SK-N-SH (cell line): ENCODE results near the gene ASXL2. TPM values are rescaled to one million over a fixed set of nuclear protein-coding genes. Genes with fewer than 3 reads are reported as not detected.

Experiments used
- CTCF ChIA-PET: fragments of 300-600, 350-600 bp; formaldehyde crosslinking; extraction: SDS; loops from one replicate; lab custom pipeline; 2021; lab: Yijun Ruan, JAX
- POLR2A ChIA-PET: fragments of 350-600 bp; sonication (Branson Sonifier 250); formaldehyde crosslinking; extraction: SDS; loops from one replicate; lab custom pipeline; 2020; ENCODE audit warnings: antibody characterized with exemption, inconsistent platforms; lab: Yijun Ruan, JAX
- DNase-seq: peaks from one replicate; pipeline ENCODE4 v3.0.0; 2012
- H2AFZ ChIP-seq: fragments of 200-600 bp; sonication (generic); 2 replicates; pipeline ENCODE4 v1.8.1; 2016; ENCODE audit warnings: antibody characterized with exemption, mild to moderate bottlenecking, low read depth
- H3F3A ChIP-seq: fragments of 200-600 bp; sonication (generic); replicated peaks from 2 replicates; pipeline ENCODE3; 2016; ENCODE audit warnings: antibody characterized with exemption, mild to moderate bottlenecking; ENCODE audit not compliant: insufficient read depth
- H3K27ac ChIP-seq, 2 experiments: fragments of 200-500 bp in 1 of 2; fragments of 200-600 bp in 1 of 2; sonication (Bioruptor generic) in 1 of 2; sonication (generic), shearing (Covaris generic) in 1 of 2; 2 replicates each; pipeline versions ENCODE4 v1.5.1 to v1.6.1; 2014 to 2016; ENCODE audit warnings: low read depth in 2 of 2, inconsistent platforms in 1 of 2, low read length in 1 of 2, mild to moderate bottlenecking in 1 of 2, mixed read lengths in 1 of 2
- H3K27me3 ChIP-seq: fragments of 200-600 bp; sonication (generic), shearing (Covaris generic); 2 replicates; pipeline ENCODE4 v1.6.1; 2016; ENCODE audit warnings: mixed run types; ENCODE audit not compliant: insufficient read depth
- H3K36me3 ChIP-seq, 2 experiments: fragments of 200-500 bp in 1 of 2; fragments of 200-600 bp in 1 of 2; sonication (Bioruptor generic) in 1 of 2; sonication (generic) in 1 of 2; replicated peaks in 1 of 2; 2 replicates each; pipeline versions ENCODE3 to v1.5.1; 2014 to 2016; ENCODE audit warnings: low read length in 1 of 2, mild to moderate bottlenecking in 1 of 2; ENCODE audit not compliant: insufficient read depth in 2 of 2, control insufficient read depth in 1 of 2
- H3K4me1 ChIP-seq, 2 experiments: fragments of 200-500 bp in 1 of 2; fragments of 200-600 bp in 1 of 2; sonication (Bioruptor generic) in 1 of 2; sonication (generic), shearing (Covaris generic) in 1 of 2; 2 replicates each; pipeline versions ENCODE4 v1.5.1 to v1.6.1; 2014 to 2016; ENCODE audit warnings: low read depth in 1 of 2, low read length in 1 of 2, mixed run types in 1 of 2; ENCODE audit not compliant: insufficient read depth in 2 of 2, control insufficient read depth in 1 of 2
- H3K4me2 ChIP-seq: fragments of 200-600 bp; sonication (generic), shearing (Covaris generic); 2 replicates; pipeline ENCODE4 v1.6.1; 2017; ENCODE audit warnings: mixed run types
- H3K4me3 ChIP-seq, 2 experiments: fragments of 200-500 bp in 1 of 2; fragments of 200-600 bp in 1 of 2; sonication (Bioruptor generic) in 1 of 2; sonication (generic), shearing (Covaris generic) in 1 of 2; 2 replicates each; pipeline versions ENCODE4 v1.5.1 to v1.8.1; 2014 to 2016; ENCODE audit warnings: low read depth in 2 of 2, inconsistent platforms in 1 of 2, low read length in 1 of 2, mild to moderate bottlenecking in 1 of 2, mixed read lengths in 1 of 2, moderate library complexity in 1 of 2
- H3K79me2 ChIP-seq: fragments of 200-600 bp; sonication (generic); 2 replicates; pipeline ENCODE4 v1.8.1; 2017; ENCODE audit warnings: mild to moderate bottlenecking; ENCODE audit not compliant: insufficient read depth
- H3K9ac ChIP-seq: fragments of 200-600 bp; sonication (generic); 2 replicates; pipeline ENCODE4 v1.6.1; 2017; ENCODE audit warnings: mixed run types
- H3K9me2 ChIP-seq: fragments of 200-600 bp; sonication (generic); 2 replicates; pipeline ENCODE4 v1.6.1; 2017; ENCODE audit warnings: mixed run types
- H3K9me3 ChIP-seq: fragments of 200-600 bp; sonication (generic); 2 replicates; pipeline ENCODE4 v1.6.1; 2017; ENCODE audit warnings: mixed run types, mild to moderate bottlenecking, moderate library complexity
- H4K20me1 ChIP-seq: fragments of 200-600 bp; sonication (generic); 2 replicates; pipeline ENCODE4 v1.6.1; 2017; ENCODE audit warnings: mild to moderate bottlenecking, mixed run types; ENCODE audit not compliant: insufficient read depth
- CHD2 ChIP-seq: fragments of 150-350 bp; IDR thresholded peaks from 2 replicates; pipeline ENCODE4 v1.6.1; 2018; ENCODE audit warnings: low read length; ENCODE audit not compliant: partially characterized antibody
- ELF1 ChIP-seq: IDR thresholded peaks from 2 replicates; pipeline ENCODE4 v1.4.0; 2012
- FOXJ3 ChIP-seq: sonication (generic); formaldehyde crosslinking; IDR thresholded peaks from 2 replicates; pipeline ENCODE4 v1.5.1; 2020; ENCODE audit warnings: mild to moderate bottlenecking, missing genetic modification reagents
- FOXM1 ChIP-seq: IDR thresholded peaks from 2 replicates; pipeline ENCODE4 v1.4.0; 2012; ENCODE audit warnings: low read depth, mild to moderate bottlenecking
- GABPA ChIP-seq: IDR thresholded peaks from 2 replicates; pipeline ENCODE4 v1.4.0; 2012; ENCODE audit warnings: low read depth, mild to moderate bottlenecking
- MEF2A ChIP-seq: IDR thresholded peaks from 2 replicates; pipeline ENCODE4 v1.4.0; 2012; ENCODE audit warnings: low read depth, borderline replicate concordance
- NFIC ChIP-seq: IDR thresholded peaks from 2 replicates; pipeline ENCODE4 v1.4.0; 2012; ENCODE audit warnings: borderline replicate concordance
- NRF1 ChIP-seq: IDR thresholded peaks from 2 replicates; pipeline ENCODE4 v1.6.1; 2012; ENCODE audit warnings: low read depth, mild to moderate bottlenecking, low read length
- RCOR1 ChIP-seq: fragments of 150-350 bp; IDR thresholded peaks from 2 replicates; pipeline ENCODE4 v1.6.1; 2017; ENCODE audit warnings: antibody characterized with exemption, low read length
- RFX5 ChIP-seq: IDR thresholded peaks from 2 replicates; pipeline ENCODE4 v1.6.1; 2012; ENCODE audit warnings: mild to moderate bottlenecking, improper control_type of control experiment, low read length
- RXRA ChIP-seq: IDR thresholded peaks from 2 replicates; pipeline ENCODE4 v1.4.0; 2012; ENCODE audit warnings: low read depth, mild to moderate bottlenecking, borderline replicate concordance
- SIN3A ChIP-seq: IDR thresholded peaks from 2 replicates; pipeline ENCODE4 v1.6.1; 2012; ENCODE audit warnings: low read depth, mild to moderate bottlenecking, low read length, moderate library complexity, borderline replicate concordance
- SMC3 ChIP-seq: IDR thresholded peaks from 2 replicates; pipeline ENCODE4 v1.6.1; 2012; ENCODE audit warnings: low read depth, low read length, improper control_type of control experiment
- TAF1 ChIP-seq: IDR thresholded peaks from 2 replicates; pipeline ENCODE4 v1.6.1; 2012; ENCODE audit warnings: low read depth, mild to moderate bottlenecking, low read length, moderate library complexity, borderline replicate concordance
- YY1 ChIP-seq: IDR thresholded peaks from 2 replicates; pipeline ENCODE4 v1.4.0; 2012; ENCODE audit warnings: low read depth, mild to moderate bottlenecking
- WGBS: methylation state at CpG from one replicate; pipeline ENCODE4 v1.1.6; 2017; ENCODE audit warnings: low lambda C conversion rate; 5-methylcytosine and 5-hydroxymethylcytosine counted together
- polyA plus RNA-seq, 3 experiments: library from polyadenylated mRNA; depleted of rRNA; stranded (reverse); fragments of >200 nt; gene quantifications; 2 replicates each; pipeline ENCODE4 v1.2.3, GENCODE V29; 2012
- TF ChIP-seq, protein P1 (sequence below): fragments of 150-350 bp; IDR thresholded peaks from 2 replicates; pipeline ENCODE4 v1.6.1; 2017; ENCODE audit warnings: antibody characterized with exemption, low read length, low read depth, borderline replicate concordance
- TF ChIP-seq, protein P2 (sequence below): IDR thresholded peaks from 2 replicates; pipeline ENCODE4; 2012
- TF ChIP-seq, protein P3 (sequence below): IDR thresholded peaks from 2 replicates; pipeline ENCODE4 v1.4.0; 2012; ENCODE audit warnings: low read depth, borderline replicate concordance
- TF ChIP-seq, protein P4 (sequence below): fragments of 150-350 bp; IDR thresholded peaks from 2 replicates; pipeline ENCODE4 v1.6.1; 2016; ENCODE audit warnings: mild to moderate bottlenecking, low read depth, low read length
- TF ChIP-seq, protein P5 (sequence below): IDR thresholded peaks from 2 replicates; pipeline ENCODE4 v1.6.1; 2012; ENCODE audit warnings: mild to moderate bottlenecking, low read depth, low read length, moderate library complexity

Gene ASXL2
- polyA plus RNA-seq (2012; rRNA removed), result 4.8 and 6.1 TPM in 2 replicates
- 5.6 and 5.8 TPM in 2 replicates for polyA plus RNA-seq (2012; cell fraction: cytosol; rRNA removed)
- polyA plus RNA-seq (2012; cell fraction: nucleus; rRNA removed), result 6.6 and 10.3 TPM in 2 replicates

DNA sequence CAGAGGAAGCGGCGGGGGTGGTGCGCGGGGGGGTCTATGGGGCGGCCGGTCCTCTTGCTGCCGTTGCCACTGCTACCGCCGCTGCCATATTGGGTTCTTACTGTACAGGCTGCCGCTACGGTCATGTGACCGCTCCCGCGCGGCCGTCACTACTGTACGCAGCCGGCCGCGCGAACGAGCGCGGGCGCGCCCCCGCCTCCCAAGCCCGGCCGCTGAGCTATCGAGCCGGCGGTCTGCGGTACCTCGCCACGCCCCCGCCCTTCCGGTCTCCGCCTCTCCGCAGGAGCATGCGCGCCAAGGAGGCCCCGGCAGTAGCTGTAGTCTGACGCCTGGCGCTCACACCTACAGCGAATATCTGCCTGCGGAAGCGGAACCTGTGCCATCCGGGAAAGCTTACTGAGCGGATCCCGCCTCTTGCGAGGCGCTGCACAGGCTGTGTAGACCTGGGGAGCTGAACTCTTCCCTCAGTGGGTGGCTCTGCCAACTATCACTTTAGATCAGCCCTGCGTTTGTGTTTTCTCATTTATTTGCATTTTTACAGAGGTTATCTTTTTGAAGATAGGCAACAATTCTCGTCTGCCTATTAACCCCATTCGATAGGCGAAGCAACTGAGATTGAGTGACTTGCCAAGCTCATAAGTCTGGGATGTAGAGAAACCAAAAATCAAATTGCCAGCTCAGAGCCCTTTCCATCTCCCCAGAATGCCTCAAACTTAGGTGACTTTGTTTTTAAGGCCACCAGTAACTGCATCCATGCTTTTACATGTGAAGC is at the start of gene ASXL2:
Gene ASXL2 (minus strand): TSS at position 127 of the 772 bp plus-strand sequence. CDS start 265 bp downstream, outside the sequence.
- 2% methylated on average over 45 of the region's 56 CpGs for WGBS
- Histone ChIP-seq H3K9ac (peak within 1 kb of the TSS; percentile 95), H3K9me3 (no peaks in the 10 kb centered on the region), H3K36me3 (peaks cover 0 to 2% of the 10 kb centered on the region in 2 experiments), H3K79me2 (peaks cover 45% of the 10 kb centered on the region), H2AFZ (peak within 1 kb of the TSS; percentile 94), H3K4me3 (peak within 1 kb of the TSS; percentile 96 to 97), H3K27me3 (no peaks in the 10 kb centered on the region), H3K9me2 (no peaks in the 10 kb centered on the region), H3K4me2 (peak within 1 kb of the TSS; percentile 80), H3K27ac (peak within 1 kb of the TSS; percentile 90 to 91), H3K4me1 (peaks cover 8 to 16% of the 10 kb centered on the region in 2 experiments; a peak in 3 of 4 replicates), H3F3A (peaks cover 15% of the 10 kb centered on the region), H4K20me1 (peaks cover 24% of the 10 kb centered on the region)
- POLR2A ChIA-PET, result interaction anchor here (0.5 to 1.6 kb wide), 15 partner anchors 10 to 1386 kb away, joined by 3 to 7 read pairs (median 4); partner anchors contain the start of gene GAREM2
- CTCF ChIA-PET, result interaction anchor here (0.8 to 1.5 kb wide), 7 partner anchors 10 to 92 kb away, joined by 3 to 9 read pairs (median 4); no protein-coding TSS in a partner anchor
- DNase-seq, result peak; percentile 99
- TF ChIP-seq MEF2A (no peak), NFIC (no peak), YY1 (peak; percentile 87), GABPA (peak; percentile 81), TAF1 (peak; percentile 93), SIN3A (peak; percentile 70), ELF1 (peak; percentile 73), CHD2 (peak; percentile 78), NRF1 (peak; percentile 98), RCOR1 (peak; percentile 73), RXRA (no peak), FOXJ3 (CRISPR knock-in tag) (no peak), SMC3 (0 out of 2 replicates have a peak, but pooled peaks have one; percentile 8), RFX5 (no peak), FOXM1 (no peak)
- TF ChIP-seq, protein P1, sequence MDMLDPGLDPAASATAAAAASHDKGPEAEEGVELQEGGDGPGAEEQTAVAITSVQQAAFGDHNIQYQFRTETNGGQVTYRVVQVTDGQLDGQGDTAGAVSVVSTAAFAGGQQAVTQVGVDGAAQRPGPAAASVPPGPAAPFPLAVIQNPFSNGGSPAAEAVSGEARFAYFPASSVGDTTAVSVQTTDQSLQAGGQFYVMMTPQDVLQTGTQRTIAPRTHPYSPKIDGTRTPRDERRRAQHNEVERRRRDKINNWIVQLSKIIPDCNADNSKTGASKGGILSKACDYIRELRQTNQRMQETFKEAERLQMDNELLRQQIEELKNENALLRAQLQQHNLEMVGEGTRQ, result peak; percentile 83
- TF ChIP-seq, protein P2, sequence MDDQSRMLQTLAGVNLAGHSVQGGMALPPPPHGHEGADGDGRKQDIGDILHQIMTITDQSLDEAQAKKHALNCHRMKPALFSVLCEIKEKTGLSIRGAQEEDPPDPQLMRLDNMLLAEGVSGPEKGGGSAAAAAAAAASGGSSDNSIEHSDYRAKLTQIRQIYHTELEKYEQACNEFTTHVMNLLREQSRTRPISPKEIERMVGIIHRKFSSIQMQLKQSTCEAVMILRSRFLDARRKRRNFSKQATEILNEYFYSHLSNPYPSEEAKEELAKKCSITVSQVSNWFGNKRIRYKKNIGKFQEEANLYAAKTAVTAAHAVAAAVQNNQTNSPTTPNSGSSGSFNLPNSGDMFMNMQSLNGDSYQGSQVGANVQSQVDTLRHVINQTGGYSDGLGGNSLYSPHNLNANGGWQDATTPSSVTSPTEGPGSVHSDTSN, result no peak
- TF ChIP-seq, protein P3, sequence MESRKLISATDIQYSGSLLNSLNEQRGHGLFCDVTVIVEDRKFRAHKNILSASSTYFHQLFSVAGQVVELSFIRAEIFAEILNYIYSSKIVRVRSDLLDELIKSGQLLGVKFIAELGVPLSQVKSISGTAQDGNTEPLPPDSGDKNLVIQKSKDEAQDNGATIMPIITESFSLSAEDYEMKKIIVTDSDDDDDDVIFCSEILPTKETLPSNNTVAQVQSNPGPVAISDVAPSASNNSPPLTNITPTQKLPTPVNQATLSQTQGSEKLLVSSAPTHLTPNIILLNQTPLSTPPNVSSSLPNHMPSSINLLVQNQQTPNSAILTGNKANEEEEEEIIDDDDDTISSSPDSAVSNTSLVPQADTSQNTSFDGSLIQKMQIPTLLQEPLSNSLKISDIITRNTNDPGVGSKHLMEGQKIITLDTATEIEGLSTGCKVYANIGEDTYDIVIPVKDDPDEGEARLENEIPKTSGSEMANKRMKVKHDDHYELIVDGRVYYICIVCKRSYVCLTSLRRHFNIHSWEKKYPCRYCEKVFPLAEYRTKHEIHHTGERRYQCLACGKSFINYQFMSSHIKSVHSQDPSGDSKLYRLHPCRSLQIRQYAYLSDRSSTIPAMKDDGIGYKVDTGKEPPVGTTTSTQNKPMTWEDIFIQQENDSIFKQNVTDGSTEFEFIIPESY, result no peak
- TF ChIP-seq, protein P4, sequence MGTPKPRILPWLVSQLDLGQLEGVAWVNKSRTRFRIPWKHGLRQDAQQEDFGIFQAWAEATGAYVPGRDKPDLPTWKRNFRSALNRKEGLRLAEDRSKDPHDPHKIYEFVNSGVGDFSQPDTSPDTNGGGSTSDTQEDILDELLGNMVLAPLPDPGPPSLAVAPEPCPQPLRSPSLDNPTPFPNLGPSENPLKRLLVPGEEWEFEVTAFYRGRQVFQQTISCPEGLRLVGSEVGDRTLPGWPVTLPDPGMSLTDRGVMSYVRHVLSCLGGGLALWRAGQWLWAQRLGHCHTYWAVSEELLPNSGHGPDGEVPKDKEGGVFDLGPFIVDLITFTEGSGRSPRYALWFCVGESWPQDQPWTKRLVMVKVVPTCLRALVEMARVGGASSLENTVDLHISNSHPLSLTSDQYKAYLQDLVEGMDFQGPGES, result no peak
- TF ChIP-seq, protein P5, sequence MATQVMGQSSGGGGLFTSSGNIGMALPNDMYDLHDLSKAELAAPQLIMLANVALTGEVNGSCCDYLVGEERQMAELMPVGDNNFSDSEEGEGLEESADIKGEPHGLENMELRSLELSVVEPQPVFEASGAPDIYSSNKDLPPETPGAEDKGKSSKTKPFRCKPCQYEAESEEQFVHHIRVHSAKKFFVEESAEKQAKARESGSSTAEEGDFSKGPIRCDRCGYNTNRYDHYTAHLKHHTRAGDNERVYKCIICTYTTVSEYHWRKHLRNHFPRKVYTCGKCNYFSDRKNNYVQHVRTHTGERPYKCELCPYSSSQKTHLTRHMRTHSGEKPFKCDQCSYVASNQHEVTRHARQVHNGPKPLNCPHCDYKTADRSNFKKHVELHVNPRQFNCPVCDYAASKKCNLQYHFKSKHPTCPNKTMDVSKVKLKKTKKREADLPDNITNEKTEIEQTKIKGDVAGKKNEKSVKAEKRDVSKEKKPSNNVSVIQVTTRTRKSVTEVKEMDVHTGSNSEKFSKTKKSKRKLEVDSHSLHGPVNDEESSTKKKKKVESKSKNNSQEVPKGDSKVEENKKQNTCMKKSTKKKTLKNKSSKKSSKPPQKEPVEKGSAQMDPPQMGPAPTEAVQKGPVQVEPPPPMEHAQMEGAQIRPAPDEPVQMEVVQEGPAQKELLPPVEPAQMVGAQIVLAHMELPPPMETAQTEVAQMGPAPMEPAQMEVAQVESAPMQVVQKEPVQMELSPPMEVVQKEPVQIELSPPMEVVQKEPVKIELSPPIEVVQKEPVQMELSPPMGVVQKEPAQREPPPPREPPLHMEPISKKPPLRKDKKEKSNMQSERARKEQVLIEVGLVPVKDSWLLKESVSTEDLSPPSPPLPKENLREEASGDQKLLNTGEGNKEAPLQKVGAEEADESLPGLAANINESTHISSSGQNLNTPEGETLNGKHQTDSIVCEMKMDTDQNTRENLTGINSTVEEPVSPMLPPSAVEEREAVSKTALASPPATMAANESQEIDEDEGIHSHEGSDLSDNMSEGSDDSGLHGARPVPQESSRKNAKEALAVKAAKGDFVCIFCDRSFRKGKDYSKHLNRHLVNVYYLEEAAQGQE, result peak; percentile 44; the same call in 1 of the 2 replicates
